Brain microvascular endothelial cell (primary cell): ENCODE results near the gene CLSTN2.

ENCODE experiments used
- DNase-seq: peaks from one replicate; pipeline ENCODE4 v3.0.0-alpha.2; 2020
- H3K27ac ChIP-seq: fragments of 250-450 bp; sonication (Bioruptor Pico); 2 replicates; pipeline ENCODE4 v1.5.1; 2020; ENCODE audit warnings: mild to moderate bottlenecking, moderate library complexity
- H3K27me3 ChIP-seq: fragments of 250-450 bp; sonication (Bioruptor Pico); replicated peaks from 2 replicates; pipeline ENCODE4 v1.5.1; 2020; ENCODE audit warnings: mild to moderate bottlenecking
- H3K36me3 ChIP-seq: fragments of 250-450 bp; sonication (Bioruptor Pico); replicated peaks from 2 replicates; pipeline ENCODE4 v1.5.1; 2020; ENCODE audit warnings: mild to moderate bottlenecking
- H3K4me3 ChIP-seq: 2 replicates; pipeline ENCODE4 v1.5.1; 2011; ENCODE audit warnings: low read depth, mild to moderate bottlenecking, control low read depth, low read length, moderate library complexity
- in situ Hi-C: cut with HindIII; loops from 2 replicates; pipeline ENCODE4 v1.10.0; 2017; ENCODE audit warnings: low sequenced_read_pairs, low pct_ligation_motif_present
- TF ChIP-seq, protein P1 (sequence below): IDR thresholded peaks from 2 replicates; pipeline ENCODE4 v1.5.1; 2011; ENCODE audit warnings: low read depth, mild to moderate bottlenecking, moderate library complexity, low read length, control low read depth, inconsistent platforms; ENCODE audit errors: missing control alignments

CLSTN2 gene

DNA sequence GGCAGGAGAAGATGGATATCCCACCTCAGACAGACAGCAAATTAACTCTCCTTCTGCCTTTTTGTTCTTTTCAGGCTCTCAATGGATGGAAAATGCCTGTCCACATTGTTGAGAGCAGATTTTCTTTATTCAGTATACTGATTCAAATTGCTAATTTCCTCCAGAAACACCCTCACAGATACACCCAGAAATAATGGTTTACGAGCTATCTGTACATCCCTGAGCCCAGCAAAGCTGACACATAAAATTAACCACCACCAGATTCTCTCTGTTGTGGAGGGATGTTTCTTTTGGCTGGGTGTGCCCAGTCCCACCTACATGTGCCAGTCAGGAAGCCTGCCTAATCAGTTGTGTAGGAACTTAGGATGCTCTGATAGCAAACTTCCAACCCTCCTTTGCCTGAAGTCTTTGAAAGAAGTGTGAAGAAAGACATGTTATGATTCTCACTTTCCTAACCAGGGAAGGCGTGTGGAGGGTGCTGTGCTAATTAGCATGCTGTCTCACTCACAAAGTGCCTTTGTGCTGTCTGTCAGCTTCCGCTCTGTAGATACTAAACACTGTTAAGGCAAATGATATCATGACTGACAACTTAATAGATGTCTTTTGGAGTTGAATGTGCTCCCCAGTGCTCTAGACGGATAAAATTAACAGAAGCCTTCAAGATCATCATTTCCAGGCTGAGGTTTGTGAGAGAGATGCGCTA, 208.5 kb downstream of the CLSTN2 start:
- TF ChIP-seq, protein P1, sequence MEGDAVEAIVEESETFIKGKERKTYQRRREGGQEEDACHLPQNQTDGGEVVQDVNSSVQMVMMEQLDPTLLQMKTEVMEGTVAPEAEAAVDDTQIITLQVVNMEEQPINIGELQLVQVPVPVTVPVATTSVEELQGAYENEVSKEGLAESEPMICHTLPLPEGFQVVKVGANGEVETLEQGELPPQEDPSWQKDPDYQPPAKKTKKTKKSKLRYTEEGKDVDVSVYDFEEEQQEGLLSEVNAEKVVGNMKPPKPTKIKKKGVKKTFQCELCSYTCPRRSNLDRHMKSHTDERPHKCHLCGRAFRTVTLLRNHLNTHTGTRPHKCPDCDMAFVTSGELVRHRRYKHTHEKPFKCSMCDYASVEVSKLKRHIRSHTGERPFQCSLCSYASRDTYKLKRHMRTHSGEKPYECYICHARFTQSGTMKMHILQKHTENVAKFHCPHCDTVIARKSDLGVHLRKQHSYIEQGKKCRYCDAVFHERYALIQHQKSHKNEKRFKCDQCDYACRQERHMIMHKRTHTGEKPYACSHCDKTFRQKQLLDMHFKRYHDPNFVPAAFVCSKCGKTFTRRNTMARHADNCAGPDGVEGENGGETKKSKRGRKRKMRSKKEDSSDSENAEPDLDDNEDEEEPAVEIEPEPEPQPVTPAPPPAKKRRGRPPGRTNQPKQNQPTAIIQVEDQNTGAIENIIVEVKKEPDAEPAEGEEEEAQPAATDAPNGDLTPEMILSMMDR: no peak
- H3K4me3 ChIP-seq: no peak overlapping the region
- no peaks in the 10 kb centered on the region for H3K36me3 ChIP-seq
- no peak for DNase-seq
- H3K27ac ChIP-seq: no peak overlapping the region
- in situ Hi-C loops: no loop called here
- no peaks in the 10 kb centered on the region for H3K27me3 ChIP-seq

DNA sequence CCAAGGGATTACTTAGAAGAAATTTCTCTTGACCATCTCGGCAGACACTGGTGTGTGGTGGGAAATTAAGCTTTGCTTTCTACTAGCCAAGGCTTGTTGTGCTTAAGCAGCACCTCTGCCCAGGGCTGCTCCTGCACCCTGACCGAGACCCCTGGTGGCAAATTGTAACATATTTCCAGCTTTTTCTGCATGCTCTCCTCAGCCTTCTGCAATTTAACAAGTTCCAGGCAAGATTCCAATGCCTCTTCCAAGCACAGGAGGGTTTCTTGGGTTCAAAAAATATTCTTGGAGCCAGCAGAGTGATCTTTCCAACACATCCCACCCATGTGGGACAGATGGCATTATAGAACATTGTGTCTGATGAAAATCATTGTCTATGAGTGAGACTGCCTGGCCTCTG, 210.5 kb downstream of the CLSTN2 start:
- H3K27me3 ChIP-seq: no peaks in the 10 kb centered on the region
- DNase-seq: no peak
- no peak overlapping the region for H3K4me3 ChIP-seq
- TF ChIP-seq, protein P1: no peak
- in situ Hi-C loops: no loop called here
- no peak overlapping the region for H3K27ac ChIP-seq
- no peaks in the 10 kb centered on the region for H3K36me3 ChIP-seq

DNA sequence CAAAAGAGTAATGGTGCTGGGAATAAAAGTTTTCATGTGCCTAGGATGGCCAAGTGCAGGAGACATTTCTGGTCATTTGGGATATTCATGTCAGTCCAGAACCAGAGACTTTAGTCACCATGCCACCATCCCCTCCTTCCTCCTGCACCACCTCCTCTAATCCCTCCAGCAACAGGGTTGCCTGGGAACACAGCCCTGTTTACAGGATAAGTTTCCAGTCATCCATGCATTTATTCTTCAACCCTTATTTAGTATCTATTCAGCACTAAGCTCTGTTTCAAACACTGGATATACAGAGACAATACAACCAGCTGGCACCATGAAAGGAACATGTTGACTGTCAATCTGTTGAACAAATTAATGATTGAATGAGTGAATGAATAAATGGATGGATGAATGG, 211.7 kb downstream of the CLSTN2 start:
- Histone ChIP-seq H3K4me3 (no peak overlapping the region), H3K36me3 (no peaks in the 10 kb centered on the region), H3K27me3 (no peaks in the 10 kb centered on the region), H3K27ac (no peak overlapping the region)
- TF ChIP-seq, protein P1: no peak
- no peak for DNase-seq
- in situ Hi-C loops: no loop called here

DNA sequence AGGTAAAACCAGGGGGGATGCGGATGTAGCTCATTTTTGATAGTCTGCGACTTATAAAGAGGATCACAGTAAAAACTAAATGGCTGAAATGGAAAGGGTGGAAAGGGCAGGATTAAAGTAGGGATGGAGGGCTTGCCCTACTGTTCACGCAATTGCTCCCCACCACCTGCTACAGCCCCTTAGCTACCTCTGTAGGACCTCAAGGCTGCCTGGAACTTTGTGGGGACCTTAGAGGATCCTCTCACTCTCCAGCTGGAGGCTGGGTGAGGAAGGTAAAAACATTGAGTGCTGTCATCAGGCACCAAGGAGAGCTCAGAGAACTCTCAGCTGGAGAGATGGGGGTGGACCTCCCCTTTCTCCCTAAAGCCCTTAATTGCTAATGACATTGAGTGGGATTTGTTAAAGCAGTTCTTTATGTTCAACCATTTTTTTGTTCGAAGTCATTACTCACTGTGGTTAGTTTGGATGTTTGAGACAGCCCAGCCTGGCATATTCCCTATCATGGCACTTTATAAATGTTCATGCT, 213.0 kb downstream of the CLSTN2 start:
- no peak overlapping the region for H3K27ac ChIP-seq
- H3K36me3 ChIP-seq: no peaks in the 10 kb centered on the region
- in situ Hi-C loops: no loop called here
- H3K27me3 ChIP-seq: no peaks in the 10 kb centered on the region
- TF ChIP-seq, protein P1: no peak
- no peak overlapping the region for H3K4me3 ChIP-seq
- no peak for DNase-seq

DNA sequence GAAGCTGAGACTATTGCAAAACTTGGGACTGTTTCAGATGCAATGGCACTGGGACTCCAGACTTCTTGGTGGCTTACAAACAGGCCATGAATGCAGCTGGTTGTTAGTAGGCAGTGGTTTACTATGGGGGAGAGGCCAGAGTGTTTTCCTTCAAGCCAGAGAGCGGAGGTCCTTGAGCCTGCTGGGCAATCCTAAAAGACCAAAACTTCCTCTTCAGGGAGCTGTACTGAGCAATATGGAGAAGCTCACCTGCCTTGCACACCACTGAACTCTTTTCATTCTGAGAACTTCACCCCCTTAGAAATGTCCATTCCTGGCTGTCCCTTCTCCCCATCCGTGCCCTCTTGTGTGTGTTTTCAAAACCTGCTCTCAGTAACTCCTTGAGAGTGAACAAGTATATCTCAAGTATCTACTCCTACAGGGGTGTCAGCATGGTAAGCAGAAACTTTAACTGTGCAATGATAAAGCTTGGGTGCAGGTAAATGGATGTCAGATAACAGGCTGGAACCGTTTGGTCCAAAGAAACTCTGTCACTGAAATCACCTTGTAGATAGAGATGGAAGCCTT, 213.9 kb downstream of the CLSTN2 start:
- TF ChIP-seq, protein P1: no peak
- no peaks in the 10 kb centered on the region for H3K36me3 ChIP-seq
- H3K27me3 ChIP-seq: no peaks in the 10 kb centered on the region
- DNase-seq: no peak
- in situ Hi-C loops: no loop called here
- no peak overlapping the region for H3K27ac ChIP-seq
- H3K4me3 ChIP-seq: no peak overlapping the region

DNA sequence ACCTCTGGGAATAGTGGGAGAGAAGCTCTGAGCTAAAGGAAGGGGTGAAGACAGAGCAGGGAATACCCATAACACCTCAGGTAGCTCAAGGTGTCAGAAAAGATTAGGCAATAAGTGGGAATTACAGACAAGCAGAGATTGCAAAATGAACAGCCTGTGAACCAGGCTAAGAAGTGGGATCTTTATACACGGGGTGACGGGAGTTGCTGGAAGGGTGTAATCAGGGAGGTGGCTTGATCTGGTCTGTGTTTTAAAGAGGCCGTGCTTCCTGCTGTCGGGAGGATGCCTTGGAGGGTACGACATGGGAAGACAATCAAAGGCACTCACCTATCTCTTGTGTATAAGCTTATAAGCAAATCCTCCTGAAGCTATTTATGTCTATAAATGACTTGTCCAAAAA, 216.3 kb downstream of the CLSTN2 start:
- in situ Hi-C loops: no loop called here
- H3K4me3 ChIP-seq: no peak overlapping the region
- TF ChIP-seq, protein P1: no peak
- no peaks in the 10 kb centered on the region for H3K27me3 ChIP-seq
- no peaks in the 10 kb centered on the region for H3K36me3 ChIP-seq
- no peak for DNase-seq
- H3K27ac ChIP-seq: no peak overlapping the region
